H1 (cell line): ENCODE data around the gene CCDC106. TPM values are rescaled to one million over a fixed set of nuclear protein-coding genes. Genes with fewer than 3 reads are reported as not detected.

Experiments
- CBX8 ChIP-seq: fragments of 300-800, 300-1000 bp; sonication (generic); IDR thresholded peaks from 2 replicates; pipeline ENCODE4 v1.7.1; 2016; ENCODE audit warnings: low read depth, low read length, borderline replicate concordance
- CHD1 ChIP-seq: IDR thresholded peaks from 2 replicates; pipeline ENCODE4 v1.6.1; 2012; ENCODE audit warnings: low read depth, low read length, improper control_type of control experiment
- JUN ChIP-seq: IDR thresholded peaks from 2 replicates; pipeline ENCODE4 v1.6.1; 2011; ENCODE audit warnings: low read depth, mild to moderate bottlenecking, improper control_type of control experiment, low read length
- NANOG ChIP-seq: IDR thresholded peaks from 2 replicates; pipeline ENCODE4 v1.6.1; 2011; ENCODE audit warnings: low read length, low read depth, mild to moderate bottlenecking, inconsistent platforms; ENCODE audit not compliant: insufficient read depth, poor library complexity, severe bottlenecking
- SP4 ChIP-seq: IDR thresholded peaks from 2 replicates; pipeline ENCODE4 v1.6.1; 2012; ENCODE audit warnings: low read length, inconsistent platforms
- TEAD4 ChIP-seq: IDR thresholded peaks from 2 replicates; pipeline ENCODE4 v1.6.1; 2012; ENCODE audit warnings: low read depth, low read length, inconsistent platforms, mixed read lengths
- polyA plus RNA-seq, 7 experiments: library from polyadenylated mRNA; depleted of rRNA in 3 of 7; stranded (reverse) in 5 of 7; unstranded in 2 of 7; fragments of >200 nt in 5 of 7; fragments of 200-250 nt in 2 of 7; gene quantifications; 1 replicate in 5 of 7; 2 replicates in 1 of 7; 4 replicates in 1 of 7; pipeline versions ENCODE4 v1.2.1 to v1.2.3, GENCODE V29; 2011 to 2013; ENCODE audit warnings: missing spikeins in 2 of 7, mixed read lengths in 2 of 7
- total RNA-seq: library from RNA; stranded (reverse); fragmentation: NEBNext Ultra II Directional; extraction: Animal tissue kit (Norgen Biotek cat#: 25700); gene quantifications from 2 replicates; pipeline ENCODE4 v1.2.1, GENCODE V29; 2021

Gene CCDC106
- total and polyA plus RNA-seq, 2 of the 8 experiments (the other 6 are each of a cell fraction or from before 2014, with no cell fraction given) = 12.0 to 20.1 TPM

DNA sequence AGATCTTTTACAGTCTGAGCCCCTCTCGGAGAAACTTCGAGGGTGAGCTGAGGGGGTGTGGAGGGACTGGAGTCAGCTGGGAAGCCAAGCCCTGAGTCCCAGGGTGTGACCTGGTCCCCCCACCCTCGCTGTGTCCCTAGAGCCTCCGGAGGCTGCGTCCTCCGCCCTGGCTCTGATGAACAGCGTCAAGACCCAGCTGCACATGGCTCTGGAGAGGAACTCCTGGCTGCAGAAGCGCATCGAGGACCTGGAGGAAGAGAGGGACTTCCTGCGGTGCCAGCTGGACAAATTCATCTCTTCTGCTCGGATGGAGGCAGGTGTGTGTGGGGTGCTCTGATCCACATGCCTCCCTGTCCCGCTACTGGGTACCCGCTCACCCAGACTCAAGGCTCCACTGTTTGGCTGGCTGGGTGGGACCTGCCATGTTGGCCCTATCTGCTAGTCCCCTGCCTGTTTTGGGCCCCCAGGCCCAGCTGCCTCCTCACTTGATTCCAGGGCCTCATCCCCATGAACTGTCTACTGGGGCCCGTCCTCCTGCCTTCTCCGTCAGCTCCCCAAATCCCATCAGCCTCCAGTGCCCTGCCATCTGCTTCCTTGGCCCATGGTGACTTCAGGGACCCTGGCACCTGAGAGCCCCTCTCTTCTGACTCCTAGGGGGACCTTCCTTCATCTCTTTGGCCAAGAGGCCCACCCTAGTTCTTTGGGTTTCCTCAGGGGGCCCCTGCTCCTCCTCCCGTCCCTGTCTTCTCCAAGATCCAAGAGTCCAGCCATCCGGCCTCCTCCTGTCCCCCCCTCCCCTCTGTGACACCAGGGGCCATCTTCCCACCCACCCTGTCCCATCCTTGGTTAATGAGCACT is 1.5 kb downstream of the CCDC106 start (continued):
- TF ChIP-seq TEAD4 = no peak
- TF ChIP-seq JUN = no peak
- TF ChIP-seq NANOG = no peak
- TF ChIP-seq SP4 = no peak
- no peak for TF ChIP-seq CHD1
- no peak for TF ChIP-seq CBX8
- TF ChIP-seq, all 59 proteins: peak for 0
